ENCODE results near the gene CYP26C1.

- no peak for TF ChIP-seq CTCF (conservative IDR thresholded peaks at IDR 0.05; ENCODE audit: low read length)
- TF ChIP-seq EZH2phosphoT487 (IDR thresholded peaks at IDR 0.05; ENCODE audit: borderline replicate concordance, low read depth, low read length): no peak
Observed at GRCh38 chr10:93074147-93074596, 13.6 kb downstream of the CYP26C1 start.

Data from OCI-LY7 (cell line).